NCI-H774 (cell line): ENCODE results near the gene BPIFB2.
"Not testable (repeated sequence)": the region's sequence is repeated elsewhere in the genome, so short reads cannot be mapped to it uniquely, and the experiment has no call there.

ENCODE experiments used
- DNase-seq: peaks from one replicate; lab custom pipeline; 2025; lab: John Stamatoyannopoulos, UW

Gene BPIFB2

GRCh38 chr20:33007376-33008335 lies at the start of gene BPIFB2:
BPIFB2 (plus strand) TSS chr20:33007704; CDS start chr20:33008575, 871 bp downstream.
- no peak for DNase-seq

GRCh38 chr20:32958574-32958973 lies 48.9 kb upstream of the BPIFB2 start:
- DNase-seq = no peak

- DNase-seq = no peak
Measured at GRCh38 chr20:32959351-32960221, 47.9 kb upstream of the BPIFB2 start.

- DNase-seq = no peak
Measured at GRCh38 chr20:32960222-32960518, 47.3 kb upstream of the BPIFB2 start.

- no peak for DNase-seq
Measured at GRCh38 chr20:32960849-32961731, 46.4 kb upstream of the BPIFB2 start.

GRCh38 chr20:32962053-32962452 lies 45.5 kb upstream of the BPIFB2 start:
- no peak for DNase-seq

- DNase-seq = not testable (repeated sequence)
Measured at GRCh38 chr20:32962646-32963045, 44.9 kb upstream of the BPIFB2 start.

GRCh38 chr20:32963176-32963575 lies 44.3 kb upstream of the BPIFB2 start:
- DNase-seq = no peak

- no peak for DNase-seq
Measured at GRCh38 chr20:32964575-32964974, 42.9 kb upstream of the BPIFB2 start.

GRCh38 chr20:32965115-32965514 lies 42.4 kb upstream of the BPIFB2 start:
- no peak for DNase-seq

GRCh38 chr20:32965581-32966373 lies 41.7 kb upstream of the BPIFB2 start:
- no peak for DNase-seq

- DNase-seq = no peak
Measured at GRCh38 chr20:32966382-32966781, 41.1 kb upstream of the BPIFB2 start.

GRCh38 chr20:32966881-32967781 lies 40.4 kb upstream of the BPIFB2 start:
- no peak for DNase-seq

GRCh38 chr20:32967961-32968457 lies 39.5 kb upstream of the BPIFB2 start:
- no peak for DNase-seq

GRCh38 chr20:32968478-32969241 lies 38.8 kb upstream of the BPIFB2 start:
- DNase-seq = no peak

- DNase-seq = no peak
Measured at GRCh38 chr20:32969356-32970114, 38.0 kb upstream of the BPIFB2 start.

- no peak for DNase-seq
Measured at GRCh38 chr20:32970115-32970972, 37.2 kb upstream of the BPIFB2 start.
